K562 (cell line): Measurements from ENCODE around the gene KCNMB2. TPM values are rescaled to one million over a fixed set of nuclear protein-coding genes. Genes with fewer than 3 reads are reported as not detected.

Source experiments
- ATAC-seq: fragments of 200-7000 bp; cut with Tn5 transposase; 3 replicates; pipeline ENCODE4 v1.9.1; 2020; ENCODE audit warnings: moderate library complexity
- BruUV-seq: library from RNA; stranded (reverse); fragments of 400-500 nt; replicated peaks from 2 replicates; lab custom pipeline; 2021; lab: Mats Ljungman, UMichigan
- CTCF ChIA-PET: fragments of 300-600 bp; formaldehyde crosslinking; extraction: SDS; loops from one replicate; lab custom pipeline; 2021; ENCODE audit warnings: low intra/inter-chr PET ratio; lab: Yijun Ruan, JAX
- POLR2A ChIA-PET: fragments of 300-600, 350-650 bp; sonication (Branson Sonifier 250); formaldehyde crosslinking; extraction: SDS; loops from one replicate; lab custom pipeline; 2021; ENCODE audit warnings: antibody characterized with exemption, inconsistent platforms; lab: Yijun Ruan, JAX
- DNase-seq, 4 experiments: peaks; one replicate each; pipeline versions ENCODE4 v3.0.0 to v3.0.0-alpha.2; 2011 to 2018; ENCODE audit warnings: low spot score in 3 of 4, mixed read lengths in 3 of 4; ENCODE audit errors: extremely low read depth in 1 of 4
- FAIRE-seq: peaks from 2 replicates; lab custom pipeline; 2011; peaks lifted over from hg19 to GRCh38; lab: Jason Lieb, UNC
- H2AFZ ChIP-seq: 2 replicates; pipeline ENCODE4 v1.6.0; 2011; ENCODE audit warnings: low read depth, low read length, control low read depth, inconsistent platforms
- H3K27ac ChIP-seq: fragments of 200-600 bp; 3 replicates; pipeline ENCODE4 v1.8.0; 2011; ENCODE audit warnings: low read depth, mild to moderate bottlenecking, control low read depth, inconsistent platforms, low read length, moderate library complexity, mixed read lengths; ENCODE audit errors: extremely low read depth
- H3K27me3 ChIP-seq, 2 experiments: fragments of 300-600 bp in 1 of 2; 2 replicates in 1 of 2; 3 replicates in 1 of 2; pipeline versions ENCODE4 v1.6.0 to v1.8.0; 2011; ENCODE audit warnings: inconsistent platforms in 2 of 2, low read length in 2 of 2, mild to moderate bottlenecking in 1 of 2, mixed read lengths in 1 of 2, moderate library complexity in 1 of 2; ENCODE audit not compliant: control insufficient read depth in 2 of 2, insufficient read depth in 2 of 2
- H3K36me3 ChIP-seq: fragments of 300-600 bp; 3 replicates; pipeline ENCODE4 v1.8.0; 2011; ENCODE audit warnings: mild to moderate bottlenecking, low read length, inconsistent platforms; ENCODE audit not compliant: control insufficient read depth, insufficient read depth
- H3K4me1 ChIP-seq, 2 experiments: fragments of 200-600 bp in 1 of 2; replicated peaks in 1 of 2; 2 replicates in 1 of 2; 3 replicates in 1 of 2; pipeline versions ENCODE4 v1.5.1 to v1.8.0; 2011; ENCODE audit warnings: inconsistent platforms in 2 of 2, low read length in 2 of 2, mild to moderate bottlenecking in 1 of 2, mixed read lengths in 1 of 2, moderate library complexity in 1 of 2; ENCODE audit not compliant: control insufficient read depth in 2 of 2, insufficient read depth in 2 of 2
- H3K4me2 ChIP-seq: 2 replicates; pipeline ENCODE4 v1.6.1; 2011; ENCODE audit warnings: low read length, control low read depth, inconsistent platforms, mixed read lengths; ENCODE audit not compliant: insufficient read depth
- H3K4me3 ChIP-seq: fragments of 200-600 bp; sonication (generic), shearing (Covaris generic); 2 replicates; pipeline ENCODE4 v1.5.1; 2016; ENCODE audit warnings: control low read depth, inconsistent platforms
- H3K79me2 ChIP-seq: fragments of 200-600 bp; 3 replicates; pipeline ENCODE4 v1.8.0; 2011; ENCODE audit warnings: low read length, inconsistent platforms; ENCODE audit not compliant: control insufficient read depth, insufficient read depth
- H3K9ac ChIP-seq, 2 experiments: 2 replicates each; pipeline versions ENCODE4 v1.6.0 to v1.6.1; 2011; ENCODE audit warnings: low read depth in 2 of 2, low read length in 2 of 2, control low read depth in 1 of 2, inconsistent platforms in 1 of 2, mild to moderate bottlenecking in 1 of 2, mixed read lengths in 1 of 2; ENCODE audit not compliant: insufficient read depth in 1 of 2
- H3K9me1 ChIP-seq: one replicate; pipeline ENCODE4 v1.6.0; 2011; ENCODE audit warnings: inconsistent platforms, mild to moderate bottlenecking, low read length, moderate library complexity; ENCODE audit not compliant: control insufficient read depth, insufficient read depth
- H3K9me3 ChIP-seq: replicated peaks from 2 replicates; pipeline ENCODE4 v1.5.1; 2011; ENCODE audit warnings: low read depth, low read length, inconsistent platforms; ENCODE audit not compliant: control insufficient read depth, insufficient read depth
- H4K20me1 ChIP-seq: replicated peaks from 2 replicates; pipeline ENCODE4 v1.6.1; 2011; ENCODE audit warnings: low read length, inconsistent platforms, mixed read lengths; ENCODE audit not compliant: control insufficient read depth, insufficient read depth
- FOXA1 ChIP-seq: fragments of 450-650 bp; IDR thresholded peaks from 2 replicates; pipeline ENCODE4 v1.6.1; 2016; ENCODE audit warnings: mild to moderate bottlenecking, borderline replicate concordance
- HDAC6 ChIP-seq: IDR thresholded peaks from 2 replicates; pipeline ENCODE4 v1.6.1; 2012; ENCODE audit warnings: low read depth, mild to moderate bottlenecking, control low read depth, inconsistent platforms, low read length, moderate library complexity
- HMG20B ChIP-seq: fragments of 250-450 bp; sonication (Bioruptor Pico); IDR thresholded peaks from 2 replicates; pipeline ENCODE4 v1.5.0; 2021; ENCODE audit warnings: mild to moderate bottlenecking
- RBM34 ChIP-seq: fragments of 200-400 bp; formaldehyde crosslinking; IDR thresholded peaks from 2 replicates; pipeline ENCODE4 v1.6.1; 2018; ENCODE audit warnings: low read length, borderline replicate concordance; ENCODE audit not compliant: insufficient read depth
- WGBS: fragments of 100-300 bp; shearing (Covaris generic); methylation state at CpG from one replicate; pipeline ENCODE4 v1.1.6; 2016; ENCODE audit warnings: low coverage, mixed read lengths; ENCODE audit not compliant: insufficient coverage; ENCODE audit errors: missing lambda C conversion rate; 5-methylcytosine and 5-hydroxymethylcytosine counted together
- in situ Hi-C: fragments of 300-500 bp; cut with MboI; formaldehyde crosslinking; loops from 4 replicates; pipeline ENCODE4 v1.15.0; 2018; ENCODE audit warnings: inconsistent platforms, mixed read lengths
- intact Hi-C: fragments of 100-400 bp; cut with micrococcal nuclease; formaldehyde crosslinking; loops from 2 replicates; pipeline ENCODE4 v1.14.2; 2022
- polyA plus RNA-seq, 8 experiments: library from polyadenylated mRNA; depleted of rRNA in 4 of 8; stranded (reverse) in 5 of 8; unstranded in 3 of 8; fragments of >200 nt; fragmentation: Nextera tagmentation in 2 of 8; fragmentation: Illumina TruSeq in 1 of 8; extraction: Ambion mirVana in 2 of 8; extraction: Trizol in 1 of 8; gene quantifications; 2 replicates each; pipeline versions ENCODE4 v1.2.1 to v1.2.3, GENCODE V29; 2011 to 2014; ENCODE audit warnings: inconsistent platforms in 1 of 8, missing spikeins in 1 of 8
- total RNA-seq, 7 experiments: library from RNA; depleted of rRNA in 6 of 7; stranded (reverse); fragments of >200 nt in 6 of 7; fragmentation: Illumina TruSeq in 2 of 7; extraction: Trizol in 2 of 7; gene quantifications; 2 replicates each; pipeline versions ENCODE4 v1.2.1 to v1.2.3, GENCODE V29; 2011 to 2021; ENCODE audit warnings: low replicate concordance in 1 of 7
- TF ChIP-seq, protein P1 (sequence below): sonication (generic); formaldehyde crosslinking; IDR thresholded peaks from 2 replicates; pipeline ENCODE4 v1.8.1; 2023; ENCODE audit warnings: mild to moderate bottlenecking, missing genetic modification reagents
- TF ChIP-seq, protein P2 (sequence below): fragments of 250-450 bp; sonication (Bioruptor Pico); IDR thresholded peaks from 2 replicates; pipeline ENCODE4 v1.5.0; 2021; ENCODE audit warnings: mild to moderate bottlenecking, moderate library complexity
- TF ChIP-seq, protein P3 (sequence below): fragments of 250-450 bp; sonication (Bioruptor Pico); IDR thresholded peaks from 2 replicates; pipeline ENCODE4 v1.4.0; 2020; ENCODE audit warnings: mild to moderate bottlenecking, moderate library complexity

KCNMB2 gene
- total and polyA plus RNA-seq, 9 of the 15 experiments (the other 6 are each of a cell fraction or from before 2014, with no cell fraction given): 0.04 to 0.15 TPM; not detected in 7

DNA sequence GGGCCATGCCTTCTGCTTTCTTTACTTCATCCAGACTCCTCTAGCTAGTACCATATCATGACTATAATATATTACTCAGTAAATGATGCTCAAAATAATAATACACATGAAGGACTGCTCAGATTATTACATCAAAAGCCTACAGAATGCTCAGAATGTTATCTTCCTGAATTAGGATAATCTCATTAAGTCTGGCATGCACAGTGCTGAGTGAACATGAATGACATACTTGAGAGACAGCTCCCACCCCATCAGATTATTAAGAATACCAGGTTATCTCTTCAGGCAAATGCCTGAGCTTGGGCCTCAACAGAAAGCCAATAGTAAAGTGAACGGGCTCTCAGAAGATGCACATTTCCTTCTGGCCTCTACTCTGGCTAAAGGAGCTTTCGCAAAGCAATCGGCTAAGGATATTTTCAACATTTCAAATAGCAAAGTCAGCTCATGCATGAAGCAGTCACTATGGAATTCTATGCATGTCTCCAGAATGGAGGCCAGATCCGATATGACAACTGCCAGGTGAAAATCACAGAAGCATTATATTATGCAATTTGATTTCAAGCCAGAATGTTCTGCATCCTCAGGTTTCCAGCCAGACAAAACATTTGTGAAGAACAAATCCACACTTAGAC is 122.6 kb downstream of the KCNMB2 start (continued):
- no peak for TF ChIP-seq HMG20B (CRISPR knock-in tag)
- TF ChIP-seq, protein P1, sequence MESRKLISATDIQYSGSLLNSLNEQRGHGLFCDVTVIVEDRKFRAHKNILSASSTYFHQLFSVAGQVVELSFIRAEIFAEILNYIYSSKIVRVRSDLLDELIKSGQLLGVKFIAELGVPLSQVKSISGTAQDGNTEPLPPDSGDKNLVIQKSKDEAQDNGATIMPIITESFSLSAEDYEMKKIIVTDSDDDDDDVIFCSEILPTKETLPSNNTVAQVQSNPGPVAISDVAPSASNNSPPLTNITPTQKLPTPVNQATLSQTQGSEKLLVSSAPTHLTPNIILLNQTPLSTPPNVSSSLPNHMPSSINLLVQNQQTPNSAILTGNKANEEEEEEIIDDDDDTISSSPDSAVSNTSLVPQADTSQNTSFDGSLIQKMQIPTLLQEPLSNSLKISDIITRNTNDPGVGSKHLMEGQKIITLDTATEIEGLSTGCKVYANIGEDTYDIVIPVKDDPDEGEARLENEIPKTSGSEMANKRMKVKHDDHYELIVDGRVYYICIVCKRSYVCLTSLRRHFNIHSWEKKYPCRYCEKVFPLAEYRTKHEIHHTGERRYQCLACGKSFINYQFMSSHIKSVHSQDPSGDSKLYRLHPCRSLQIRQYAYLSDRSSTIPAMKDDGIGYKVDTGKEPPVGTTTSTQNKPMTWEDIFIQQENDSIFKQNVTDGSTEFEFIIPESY (CRISPR knock-in tag): no peak
- TF ChIP-seq, all 486 proteins: peak for 0

- no peak for DNase-seq
- WGBS: 0% methylated on average over 1 of the region's 1 CpG
- H4K20me1 ChIP-seq: no peaks in the 10 kb centered on the region
- no peak overlapping the region for H3K27ac ChIP-seq
- FAIRE-seq: no peak
- no peak overlapping the region for H3K9ac ChIP-seq
- no peak overlapping the region for H3K4me3 ChIP-seq
- no peaks in the 10 kb centered on the region for H3K9me3 ChIP-seq
- ChIA-PET POLR2A (no interaction called here), CTCF (no interaction called here)
- no peaks in the 10 kb centered on the region for H3K4me1 ChIP-seq
- no peak overlapping the region for H2AFZ ChIP-seq
- in situ Hi-C loops: no loop called here
- no peaks in the 10 kb centered on the region for H3K27me3 ChIP-seq
- H3K79me2 ChIP-seq: no peaks in the 10 kb centered on the region
- intact Hi-C loops: no loop called here
- ATAC-seq: no peak
- no peaks in the 10 kb centered on the region for H3K36me3 ChIP-seq
- BruUV-seq: no TSS peak
- H3K4me2 ChIP-seq: no peak overlapping the region
- H3K9me1 ChIP-seq: no peaks in the 10 kb centered on the region
- TF ChIP-seq FOXA1 (no peak), RBM34 (no peak), HDAC6 (no peak)
- TF ChIP-seq, protein P2, sequence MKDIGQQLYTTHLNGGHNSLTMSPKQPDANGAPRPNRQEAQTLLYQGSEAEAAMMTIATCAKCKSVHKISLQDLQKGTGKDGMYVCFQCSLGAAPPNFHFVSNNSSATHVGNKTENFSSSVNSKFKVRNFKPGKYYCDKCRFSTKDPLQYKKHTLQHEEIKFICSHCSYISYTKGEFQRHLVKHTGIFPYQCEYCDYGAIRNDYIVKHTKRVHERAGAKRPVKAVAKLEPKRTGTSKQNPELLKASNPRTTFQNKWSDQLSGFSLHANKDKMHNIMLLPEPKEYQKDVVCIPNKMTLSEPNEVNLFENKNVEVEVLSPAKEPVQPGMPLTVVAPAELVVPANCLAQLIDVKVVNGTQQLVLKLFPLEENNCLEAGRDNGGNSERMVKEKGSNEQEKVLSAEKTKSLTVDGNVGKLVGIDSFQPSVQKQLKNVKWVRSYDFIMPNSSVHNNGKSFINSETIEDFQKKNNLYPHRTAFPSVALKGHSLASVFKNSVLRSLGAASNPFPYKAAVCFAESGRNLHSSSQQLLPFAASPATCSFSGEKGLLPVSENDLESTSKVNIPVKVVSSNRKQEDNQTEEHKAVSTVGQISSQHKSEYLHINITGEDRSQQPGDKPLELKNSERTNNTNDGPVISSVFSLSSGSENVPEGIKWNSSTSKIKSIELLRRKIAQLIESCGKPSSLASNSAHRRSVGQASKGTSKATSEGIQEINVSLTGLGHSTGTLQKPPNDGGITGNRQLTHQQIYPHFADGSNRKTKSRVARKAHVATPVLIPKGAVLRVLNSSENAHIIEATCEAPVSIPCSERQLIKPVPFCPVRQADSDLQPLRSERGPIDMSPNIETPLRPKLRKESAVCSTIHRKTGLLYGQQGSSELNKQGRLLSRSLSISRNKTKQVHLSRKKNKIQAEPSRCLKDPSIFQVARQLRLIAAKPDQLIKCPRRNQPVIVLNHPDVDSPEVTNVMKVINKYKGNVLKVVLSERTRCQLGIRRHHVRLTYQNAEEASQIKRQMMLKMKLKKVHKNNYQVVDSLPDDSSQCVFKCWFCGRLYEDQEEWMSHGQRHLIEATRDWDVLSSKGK (CRISPR knock-in tag): no peak
- TF ChIP-seq, protein P3, sequence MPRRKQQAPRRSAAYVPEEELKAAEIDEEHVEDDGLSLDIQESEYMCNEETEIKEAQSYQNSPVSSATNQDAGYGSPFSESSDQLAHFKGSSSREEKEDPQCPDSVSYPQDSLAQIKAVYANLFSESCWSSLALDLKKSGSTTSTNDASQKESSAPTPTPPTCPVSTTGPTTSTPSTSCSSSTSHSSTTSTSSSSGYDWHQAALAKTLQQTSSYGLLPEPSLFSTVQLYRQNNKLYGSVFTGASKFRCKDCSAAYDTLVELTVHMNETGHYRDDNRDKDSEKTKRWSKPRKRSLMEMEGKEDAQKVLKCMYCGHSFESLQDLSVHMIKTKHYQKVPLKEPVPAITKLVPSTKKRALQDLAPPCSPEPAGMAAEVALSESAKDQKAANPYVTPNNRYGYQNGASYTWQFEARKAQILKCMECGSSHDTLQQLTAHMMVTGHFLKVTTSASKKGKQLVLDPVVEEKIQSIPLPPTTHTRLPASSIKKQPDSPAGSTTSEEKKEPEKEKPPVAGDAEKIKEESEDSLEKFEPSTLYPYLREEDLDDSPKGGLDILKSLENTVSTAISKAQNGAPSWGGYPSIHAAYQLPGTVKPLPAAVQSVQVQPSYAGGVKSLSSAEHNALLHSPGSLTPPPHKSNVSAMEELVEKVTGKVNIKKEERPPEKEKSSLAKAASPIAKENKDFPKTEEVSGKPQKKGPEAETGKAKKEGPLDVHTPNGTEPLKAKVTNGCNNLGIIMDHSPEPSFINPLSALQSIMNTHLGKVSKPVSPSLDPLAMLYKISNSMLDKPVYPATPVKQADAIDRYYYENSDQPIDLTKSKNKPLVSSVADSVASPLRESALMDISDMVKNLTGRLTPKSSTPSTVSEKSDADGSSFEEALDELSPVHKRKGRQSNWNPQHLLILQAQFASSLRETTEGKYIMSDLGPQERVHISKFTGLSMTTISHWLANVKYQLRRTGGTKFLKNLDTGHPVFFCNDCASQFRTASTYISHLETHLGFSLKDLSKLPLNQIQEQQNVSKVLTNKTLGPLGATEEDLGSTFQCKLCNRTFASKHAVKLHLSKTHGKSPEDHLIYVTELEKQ (CRISPR knock-in tag): no peak
These were observed 127.1 kb downstream of the KCNMB2 start for GRCh38 chr3:178663201-178663934.
